Islet precursor cell (in vitro differentiated cells): ENCODE measurements around the gene WDR17.

Experiments
- DNase-seq: peaks from one replicate; pipeline ENCODE4 v3.0.0-alpha.2; 2018

WDR17 gene

GRCh38 chr4:176065435-176066291 lies at the start of gene WDR17:
TSS of gene WDR17 (plus strand) at chr4:176065841. CDS start at chr4:176111581, 45,740 bp downstream.
- DNase-seq, result peak; percentile 99

- DNase-seq, result no peak
These were observed 49.0 kb upstream of the WDR17 start for GRCh38 chr4:176016601-176017000.

DNA sequence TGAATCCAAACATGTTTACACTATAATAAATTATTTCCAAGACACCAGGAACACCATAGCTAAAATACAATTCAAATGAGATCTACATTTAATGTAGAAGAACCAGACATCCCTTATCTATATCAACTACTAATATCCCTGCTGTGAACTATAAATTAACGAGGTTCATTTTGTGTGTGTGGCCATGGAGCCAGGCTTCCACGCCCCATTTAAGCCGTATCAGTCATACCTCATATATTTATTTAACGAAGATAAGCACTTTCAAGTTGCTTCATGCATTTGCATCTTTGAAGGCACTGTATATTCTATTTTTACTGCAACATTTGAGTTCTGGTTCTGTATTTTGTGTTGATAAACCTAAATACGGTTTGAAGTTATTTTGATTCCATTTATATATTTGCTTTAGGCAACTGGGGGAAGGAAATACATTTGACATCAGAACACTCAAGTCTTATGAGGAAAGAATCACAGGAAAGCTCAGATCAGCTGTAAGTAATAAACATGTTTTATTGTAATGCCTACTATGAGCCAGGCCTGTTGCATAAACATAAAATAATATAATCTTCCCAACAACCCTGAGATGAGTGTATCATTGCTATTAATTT lies 45.1 kb upstream of the WDR17 start:
- no peak for DNase-seq

- DNase-seq, result no peak
These were observed 35.2 kb upstream of the WDR17 start for GRCh38 chr4:176030391-176030790.

DNA sequence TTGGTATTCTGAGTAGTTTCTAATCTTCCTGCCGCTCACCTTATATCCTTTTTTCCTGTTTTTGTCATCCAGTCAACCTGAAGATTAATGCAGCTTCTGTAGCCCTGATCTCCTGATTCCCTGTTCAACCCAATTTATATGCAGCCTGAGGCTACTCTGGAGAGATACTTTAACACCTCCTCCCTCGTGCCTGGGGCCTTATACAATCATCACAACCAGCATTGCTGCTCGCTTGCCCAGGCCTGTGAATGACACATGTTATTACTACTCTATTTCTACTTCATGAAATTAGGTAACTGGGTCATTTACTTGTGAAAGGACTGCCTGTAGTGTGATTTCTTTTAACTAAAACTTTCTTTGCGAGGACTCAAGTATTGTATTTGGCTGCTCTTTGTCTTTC lies 33.7 kb upstream of the WDR17 start:
- no peak for DNase-seq

- no peak for DNase-seq
These were observed 33.2 kb upstream of the WDR17 start for GRCh38 chr4:176032454-176032853.

- no peak for DNase-seq
These were observed 31.1 kb upstream of the WDR17 start for GRCh38 chr4:176034499-176034898.

DNA sequence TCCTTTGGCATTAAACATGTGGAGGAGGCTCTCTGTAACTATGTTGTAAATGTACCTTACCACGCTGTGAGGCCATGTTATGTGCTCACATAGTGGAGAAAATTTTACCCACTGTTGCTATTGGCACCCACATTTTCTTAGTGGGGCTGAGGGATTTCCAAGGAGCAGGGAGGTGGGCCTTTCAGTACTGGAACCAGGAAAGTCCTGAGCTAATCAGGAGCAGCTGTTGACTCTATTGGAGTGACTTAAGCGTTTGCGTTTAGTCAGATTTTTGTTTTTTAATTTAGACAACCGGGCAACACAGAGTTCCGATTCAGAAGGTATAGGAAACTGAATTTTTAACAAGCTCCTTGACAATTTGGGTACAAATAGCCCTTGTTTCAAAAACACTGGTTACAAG lies 30.7 kb upstream of the WDR17 start:
- no peak for DNase-seq

DNA sequence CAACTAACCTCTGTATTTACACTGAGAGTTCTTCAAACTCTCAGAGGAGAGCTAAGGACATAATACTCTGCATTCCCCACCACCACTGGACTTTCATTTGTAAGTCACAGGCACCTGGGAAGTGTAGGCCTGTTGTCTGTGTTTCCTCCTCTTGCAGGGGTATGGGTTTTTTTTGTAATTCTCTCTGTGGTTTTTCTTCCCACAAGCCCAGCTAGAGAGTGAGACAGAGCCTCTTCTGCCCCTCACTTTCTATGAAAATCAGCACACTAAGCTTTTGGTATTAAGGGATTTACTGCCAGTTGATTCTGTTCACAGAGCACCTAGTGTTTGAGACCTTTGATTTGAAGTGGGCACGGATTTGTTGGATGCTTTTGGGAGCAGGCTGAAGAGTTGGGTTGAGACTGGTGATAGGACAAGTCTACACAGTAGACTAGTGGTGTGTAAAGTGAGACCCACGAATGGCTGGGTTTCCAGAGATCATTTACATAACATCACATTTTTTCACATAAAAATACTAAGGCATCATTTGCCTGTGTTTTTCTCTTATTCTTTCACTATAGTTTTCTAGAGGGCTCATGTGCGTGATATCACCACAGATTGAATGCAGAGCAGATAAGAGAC lies 28.9 kb upstream of the WDR17 start:
- DNase-seq, result no peak

DNA sequence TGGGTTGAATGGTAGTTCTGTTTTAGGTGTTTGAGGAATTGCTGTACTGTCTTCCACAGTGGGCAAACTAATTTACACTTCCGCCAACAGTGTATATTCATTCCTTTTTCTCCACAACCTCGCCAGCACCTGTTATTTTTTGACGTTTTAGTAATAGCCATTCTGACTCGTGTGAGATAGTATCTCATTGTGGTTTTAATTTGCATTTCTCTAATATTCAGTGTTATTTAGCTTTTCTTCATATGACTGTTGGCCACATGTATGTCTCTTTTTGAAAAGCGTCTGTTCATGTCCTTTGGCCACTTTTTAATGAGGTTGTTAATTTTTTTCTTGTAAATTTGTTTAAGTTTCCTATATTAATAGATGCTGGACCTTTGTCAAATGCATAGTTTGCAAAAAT lies 26.9 kb upstream of the WDR17 start:
- DNase-seq, result no peak

DNA sequence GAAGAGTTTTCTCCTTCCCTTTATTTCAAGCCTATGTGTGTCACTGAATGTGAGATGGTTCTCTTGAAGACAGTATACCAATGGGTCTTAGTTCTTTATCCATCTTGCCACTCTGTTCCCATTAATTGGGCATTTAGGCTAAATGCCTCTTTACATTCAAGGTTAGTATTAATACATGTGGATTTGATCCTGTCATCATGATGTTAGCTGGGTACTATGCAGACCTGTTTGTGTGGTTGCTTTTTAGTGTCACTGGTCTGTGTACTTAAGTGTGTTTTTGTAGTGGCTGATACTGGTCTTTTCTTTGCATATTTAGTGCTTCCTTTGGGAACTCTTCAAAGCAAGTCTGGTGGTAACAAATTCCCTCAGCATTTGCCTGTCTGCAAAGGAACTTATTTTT lies 23.4 kb upstream of the WDR17 start:
- no peak for DNase-seq

- no peak for DNase-seq
These were observed 21.6 kb upstream of the WDR17 start for GRCh38 chr4:176043838-176044588.

GRCh38 chr4:176044589-176044951 lies 21.1 kb upstream of the WDR17 start:
- no peak for DNase-seq

- DNase-seq, result no peak
These were observed 17.0 kb upstream of the WDR17 start for GRCh38 chr4:176048631-176049030.

- DNase-seq, result no peak
These were observed 12.9 kb upstream of the WDR17 start for GRCh38 chr4:176052744-176053143.

- no peak for DNase-seq
These were observed 11.9 kb upstream of the WDR17 start for GRCh38 chr4:176053785-176054184.

DNA sequence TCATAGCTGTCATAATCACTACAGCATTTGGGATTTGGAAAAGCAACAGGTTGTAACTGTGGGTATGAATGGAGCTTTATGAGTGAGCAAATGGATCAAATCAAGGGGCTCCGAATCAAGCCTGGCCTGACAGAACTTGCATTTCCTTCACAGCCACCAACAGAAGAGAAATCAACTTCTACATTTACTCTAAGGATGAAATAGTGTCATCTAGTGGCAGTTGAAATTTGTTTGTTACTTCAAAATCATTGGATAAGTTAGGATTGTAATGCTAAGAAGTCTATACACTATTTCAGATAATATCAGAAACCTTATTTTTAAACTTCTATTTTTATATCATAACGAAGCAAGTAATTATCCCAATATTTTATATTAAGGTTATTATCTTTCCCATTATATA lies 10.7 kb upstream of the WDR17 start:
- no peak for DNase-seq

DNA sequence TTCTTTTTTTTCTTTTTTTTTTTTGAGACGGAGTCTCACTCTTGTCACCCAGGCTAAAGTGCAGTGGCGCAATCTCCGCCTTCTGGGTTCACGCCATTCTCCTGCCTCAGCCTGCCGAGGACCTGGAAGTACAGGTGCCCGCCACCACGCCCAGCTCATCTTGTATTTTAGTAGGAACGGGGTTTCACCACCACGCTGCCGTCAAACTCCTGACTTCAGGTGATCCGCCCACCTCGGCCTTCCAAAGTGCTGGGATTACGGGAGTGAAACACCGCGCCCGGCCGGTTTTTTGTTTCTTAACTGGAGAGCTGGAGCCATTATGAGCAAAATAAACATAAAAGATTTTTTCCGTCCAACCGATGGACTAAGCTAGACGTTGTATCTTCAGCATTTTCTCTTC lies 1.9 kb upstream of the WDR17 start:
- DNase-seq, result no peak

DNA sequence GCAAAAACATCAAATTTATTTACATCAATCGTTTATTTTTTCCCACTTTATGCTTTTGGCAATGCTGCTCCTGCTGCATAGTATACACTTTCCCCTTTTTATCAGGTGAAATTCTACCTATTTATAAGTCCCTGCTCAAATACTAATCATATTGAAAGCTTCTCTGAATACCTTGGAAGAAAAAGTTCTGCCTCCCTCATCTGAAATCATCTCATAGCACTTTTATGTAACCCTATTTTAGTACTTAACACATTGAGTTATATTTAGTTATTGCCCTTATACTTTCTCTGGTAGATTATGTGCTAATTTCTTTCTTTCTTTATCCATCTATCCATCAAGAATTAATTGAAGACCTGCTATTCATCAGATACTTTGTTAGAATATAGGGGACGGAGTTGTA lies 1.1 kb upstream of the WDR17 start:
- DNase-seq, result no peak

- DNase-seq, result no peak
These were observed 1.1 kb downstream of the WDR17 start for GRCh38 chr4:176066757-176067156.

GRCh38 chr4:176077561-176077960 lies 11.9 kb downstream of the WDR17 start:
- DNase-seq, result no peak

DNA sequence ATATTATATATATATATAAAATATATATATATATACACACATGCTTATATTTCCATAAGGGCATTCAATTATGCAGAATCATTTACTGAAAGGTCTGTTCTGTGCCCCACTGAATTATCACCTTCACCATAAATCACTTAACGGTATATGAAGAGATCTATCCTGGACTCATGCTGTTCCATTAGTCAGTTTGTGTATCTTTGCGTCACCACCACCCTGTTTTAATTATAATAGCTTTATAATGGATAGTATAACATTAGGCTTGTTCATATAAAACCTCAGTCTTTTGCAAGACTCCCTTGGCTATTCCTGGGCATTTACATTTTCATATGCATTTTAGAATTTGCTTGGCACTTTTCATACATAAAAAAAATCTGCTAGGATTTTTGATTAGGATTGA lies 19.1 kb downstream of the WDR17 start:
- no peak for DNase-seq

DNA sequence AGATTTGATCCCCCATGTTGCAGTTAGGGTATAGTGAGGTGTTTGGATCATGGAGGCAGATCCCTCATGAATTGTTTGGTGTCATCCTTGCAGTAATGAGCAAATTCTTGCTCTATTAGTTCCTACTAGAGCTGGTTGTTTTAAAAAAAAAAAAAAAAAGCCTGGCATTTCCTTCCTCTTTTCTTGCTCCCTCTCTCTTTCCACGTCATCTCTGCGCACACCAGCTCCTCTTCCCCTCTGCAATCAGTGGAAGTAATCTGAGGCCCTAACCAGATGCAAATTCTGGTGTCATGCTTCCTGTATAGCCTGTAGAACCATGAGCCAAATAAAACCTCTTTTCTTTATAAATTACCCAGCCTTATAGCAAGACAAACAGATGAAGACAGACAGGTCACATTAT lies 24.5 kb downstream of the WDR17 start:
- no peak for DNase-seq

- DNase-seq, result no peak
These were observed 33.7 kb downstream of the WDR17 start for GRCh38 chr4:176099314-176099713.
